Endothelial cell of coronary artery (primary cell): ENCODE results near the gene RNF222. TPM values are rescaled to one million over a fixed set of nuclear protein-coding genes. Genes with fewer than 3 reads are reported as not detected.

Experiments used
- total RNA-seq: library from RNA; depleted of rRNA; stranded (reverse); fragments of >200 nt; gene quantifications from 2 replicates; pipeline ENCODE4 v1.2.3, GENCODE V29; 2014

Gene RNF222
- not detected in 2 replicates for total RNA-seq

GRCh38 chr17:8397636-8398035 is at the start of gene RNF222:
Gene RNF222 (minus strand): TSS chr17:8397827. CDS start chr17:8393461, 4,366 bp downstream.

GRCh38 chr17:8435245-8436168 is 37.9 kb upstream of the RNF222 start, which contains the start of gene NDEL1:
Gene NDEL1 (plus strand): TSS chr17:8435884. CDS start chr17:8444272, 8,388 bp downstream.

GRCh38 chr17:8383143-8383822 is 14.3 kb downstream of the RNF222 start, which contains the start of gene RPL26:
Gene RPL26 (minus strand): TSS chr17:8383193. CDS start chr17:8382310, 883 bp downstream.

GRCh38 chr17:8376271-8377067 is 21.2 kb downstream of the RNF222 start, which contains the start of gene KRABD2:
Gene KRABD2 (minus strand): TSS chr17:8376704.

Other genes starting within 250 kb of the RNF222 start
- 5.0 and 14.2 TPM in 2 replicates for gene PER1, start 245.4 kb downstream of the RNF222 start, total RNA-seq
- gene VAMP2, start 234.9 kb downstream of the RNF222 start, total RNA-seq, result 3.0 and 5.7 TPM in 2 replicates
- 11.6 and 26.7 TPM in 2 replicates for gene TMEM107, start 221.4 kb downstream of the RNF222 start, total RNA-seq
- gene BORCS6, start 207.6 kb downstream of the RNF222 start, total RNA-seq, result 8.1 and 8.6 TPM in 2 replicates
- gene AURKB, start 187.3 kb downstream of the RNF222 start, total RNA-seq, result 16.0 and 35.2 TPM in 2 replicates
- gene CTC1, start 149.8 kb downstream of the RNF222 start, total RNA-seq, result 4.5 and 7.3 TPM in 2 replicates
- 26.0 and 33.6 TPM in 2 replicates for gene PFAS, start 148.5 kb downstream of the RNF222 start, total RNA-seq
- gene RANGRF, start 109.2 kb downstream of the RNF222 start, total RNA-seq, result 9.8 and 13.9 TPM in 2 replicates
- 0.45 and 0.47 TPM in 2 replicates for gene SLC25A35, start 102.4 kb downstream of the RNF222 start, total RNA-seq
- 14.8 and 16.3 TPM in 2 replicates for gene ARHGEF15, start 87.6 kb downstream of the RNF222 start, total RNA-seq
- gene ODF4, start 58.0 kb downstream of the RNF222 start, total RNA-seq, result not detected in 2 replicates
- 4,291 and 4,698 TPM in 2 replicates for gene RPL26, start 14.6 kb downstream of the RNF222 start, total RNA-seq
- gene NDEL1, start 38.1 kb upstream of the RNF222 start, total RNA-seq, result 30.4 and 44.7 TPM in 2 replicates
- 120 and 167 TPM in 2 replicates for gene MYH10, start 232.9 kb upstream of the RNF222 start, total RNA-seq